HG03460 (cell line): ENCODE measurements around the gene SERPINE1.
"Not testable (repeated sequence)": the region's sequence is repeated elsewhere in the genome, so short reads cannot be mapped to it uniquely, and the experiment has no call there.

Source experiments
- ATAC-seq: cut with Tn5 transposase; IDR thresholded peaks from one replicate; pipeline ENCODE4 v1.9.1; 2021; ENCODE audit not compliant: unreplicated experiment

Gene SERPINE1

GRCh38 chr7:101100858-101101847 is 25.8 kb upstream of the SERPINE1 start:
- ATAC-seq: no peak

GRCh38 chr7:101102026-101102425 is 24.9 kb upstream of the SERPINE1 start:
- no peak for ATAC-seq

- not testable (repeated sequence) for ATAC-seq
These were observed 23.2 kb upstream of the SERPINE1 start for GRCh38 chr7:101103701-101104100.

- no peak for ATAC-seq
These were observed 22.7 kb upstream of the SERPINE1 start for GRCh38 chr7:101104193-101104713.

GRCh38 chr7:101104799-101105198 is 22.1 kb upstream of the SERPINE1 start:
- ATAC-seq: no peak

GRCh38 chr7:101105248-101105647 is 21.7 kb upstream of the SERPINE1 start:
- not testable (repeated sequence) for ATAC-seq

GRCh38 chr7:101106386-101106785 is 20.5 kb upstream of the SERPINE1 start:
- no peak for ATAC-seq

- no peak for ATAC-seq
These were observed 18.5 kb upstream of the SERPINE1 start for GRCh38 chr7:101108330-101108857.

GRCh38 chr7:101108961-101109360 is 17.9 kb upstream of the SERPINE1 start:
- no peak for ATAC-seq

- no peak for ATAC-seq
These were observed 17.5 kb upstream of the SERPINE1 start for GRCh38 chr7:101109368-101109767.

- ATAC-seq: no peak
These were observed 15.6 kb upstream of the SERPINE1 start for GRCh38 chr7:101111261-101111660.

GRCh38 chr7:101112233-101112632 is 14.7 kb upstream of the SERPINE1 start:
- no peak for ATAC-seq

GRCh38 chr7:101113140-101113539 is 13.8 kb upstream of the SERPINE1 start:
- ATAC-seq: not testable (repeated sequence)

GRCh38 chr7:101113836-101114235 is 13.1 kb upstream of the SERPINE1 start:
- no peak for ATAC-seq

- ATAC-seq: no peak
These were observed 12.4 kb upstream of the SERPINE1 start for GRCh38 chr7:101114492-101114891.

- no peak for ATAC-seq
These were observed 11.7 kb upstream of the SERPINE1 start for GRCh38 chr7:101115215-101115614.

- no peak for ATAC-seq
These were observed 10.0 kb upstream of the SERPINE1 start for GRCh38 chr7:101116898-101117297.

- no peak for ATAC-seq
These were observed 8.0 kb upstream of the SERPINE1 start for GRCh38 chr7:101118856-101119255.

- no peak for ATAC-seq
These were observed 7.0 kb upstream of the SERPINE1 start for GRCh38 chr7:101119876-101120275.

- no peak for ATAC-seq
These were observed 6.6 kb upstream of the SERPINE1 start for GRCh38 chr7:101120315-101120714.

- ATAC-seq: not testable (repeated sequence)
These were observed 5.3 kb upstream of the SERPINE1 start for GRCh38 chr7:101121631-101121990.
